ENCODE data around the gene CTDSP2. TPM values are rescaled to one million over a fixed set of nuclear protein-coding genes. Genes with fewer than 3 reads are reported as not detected.
"Not testable (repeated sequence)": the region's sequence is repeated elsewhere in the genome, so short reads cannot be mapped to it uniquely, and the experiment has no call there.

The CTDSP2 gene
- 100 to 1,000 TPM; 256 to 278 (median 266) TPM for polyA plus RNA-seq (ENCODE audit: insufficient read length in 4 of 4)

GRCh38 chr12:57846577-57847319 lies at the start of gene CTDSP2:
TSS of gene CTDSP2 (minus strand) at chr12:57846729. CDS start at chr12:57846435, 294 bp downstream.
- peak; percentile 97 to 98 (median 98) for DNase-seq (ENCODE audit: low read depth in 4 of 4, low spot score in 3 of 4)

GRCh38 chr12:57896115-57896433 lies 49.5 kb upstream of the CTDSP2 start:
- DNase-seq (ENCODE audit: low read depth in 4 of 4, low spot score in 3 of 4) = no peak

- DNase-seq (ENCODE audit: low read depth in 4 of 4, low spot score in 3 of 4) = no peak
Observed at GRCh38 chr12:57895389-57896114, 49.0 kb upstream of the CTDSP2 start.

GRCh38 chr12:57894399-57895292 lies 48.1 kb upstream of the CTDSP2 start:
- DNase-seq (ENCODE audit: low read depth in 4 of 4, low spot score in 3 of 4) = no peak

- DNase-seq (ENCODE audit: low read depth in 4 of 4, low spot score in 3 of 4) = peak; percentile 86 to 93 (median 90)
Observed at GRCh38 chr12:57893431-57894353, 47.2 kb upstream of the CTDSP2 start.

- DNase-seq (ENCODE audit: low read depth in 4 of 4, low spot score in 3 of 4) = no peak
Observed at GRCh38 chr12:57892232-57892972, 45.9 kb upstream of the CTDSP2 start.

- DNase-seq (ENCODE audit: low read depth in 4 of 4, low spot score in 3 of 4) = no peak
Observed at GRCh38 chr12:57891542-57892228, 45.2 kb upstream of the CTDSP2 start.

GRCh38 chr12:57890191-57891115 lies 43.9 kb upstream of the CTDSP2 start:
- DNase-seq (ENCODE audit: low read depth in 4 of 4, low spot score in 3 of 4) = no peak

GRCh38 chr12:57889500-57889989 lies 43.0 kb upstream of the CTDSP2 start:
- no peak for DNase-seq (ENCODE audit: low read depth in 4 of 4, low spot score in 3 of 4)

GRCh38 chr12:57888409-57889157 lies 42.1 kb upstream of the CTDSP2 start:
- DNase-seq (ENCODE audit: low read depth in 4 of 4, low spot score in 3 of 4) = no peak

GRCh38 chr12:57887631-57888408 lies 41.3 kb upstream of the CTDSP2 start:
- no peak for DNase-seq (ENCODE audit: low read depth in 4 of 4, low spot score in 3 of 4)

GRCh38 chr12:57886964-57887363 lies 40.4 kb upstream of the CTDSP2 start:
- not testable (repeated sequence) for DNase-seq (ENCODE audit: low read depth in 4 of 4, low spot score in 3 of 4)

GRCh38 chr12:57886542-57886941 lies 40.0 kb upstream of the CTDSP2 start:
- no peak for DNase-seq (ENCODE audit: low read depth in 4 of 4, low spot score in 3 of 4)

- no peak for DNase-seq (ENCODE audit: low read depth in 4 of 4, low spot score in 3 of 4)
Observed at GRCh38 chr12:57885207-57885606, 38.7 kb upstream of the CTDSP2 start.

- DNase-seq (ENCODE audit: low read depth in 4 of 4, low spot score in 3 of 4) = no peak
Observed at GRCh38 chr12:57883700-57884099, 37.2 kb upstream of the CTDSP2 start.

GRCh38 chr12:57883057-57883456 lies 36.5 kb upstream of the CTDSP2 start:
- DNase-seq (ENCODE audit: low read depth in 4 of 4, low spot score in 3 of 4) = no peak

Measured in right renal pelvis (tissue), 4 donors.